ENCODE data around the gene C1QTNF1.

Gene C1QTNF1

DNA sequence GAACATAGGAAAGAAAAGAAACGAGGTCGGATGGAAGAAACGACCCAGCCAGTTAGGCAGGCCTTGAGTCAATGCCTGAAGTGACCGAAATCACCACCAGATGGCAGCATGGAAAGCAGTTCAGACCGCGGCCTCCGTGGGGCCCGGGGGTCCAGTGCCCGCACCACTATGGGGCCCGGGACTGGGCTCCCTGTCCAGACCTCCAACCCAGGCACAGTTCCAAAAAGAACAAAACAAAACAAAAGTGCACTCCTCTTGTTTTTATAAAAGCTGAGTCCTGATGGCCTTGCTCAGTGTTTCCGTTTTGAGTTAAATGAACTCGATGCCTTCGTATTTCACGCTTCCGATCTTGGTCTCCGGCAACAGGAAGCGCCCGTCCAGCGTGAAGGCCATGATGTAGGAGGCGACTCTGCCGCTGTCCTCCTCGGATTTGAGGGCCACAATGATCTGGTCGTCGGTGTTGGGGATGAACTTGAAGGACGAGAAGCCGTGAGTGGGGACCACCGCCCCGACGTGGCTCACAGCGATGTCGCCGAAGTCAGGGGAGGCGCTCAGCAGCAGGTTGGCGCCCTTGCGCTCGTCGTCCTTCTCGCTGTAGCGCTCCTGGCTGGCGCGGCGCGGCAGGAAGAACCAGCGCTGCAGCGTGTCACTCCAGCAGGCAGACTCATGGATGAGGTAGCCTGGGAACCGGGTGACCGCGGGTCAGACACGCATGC is 30.6 kb upstream of the C1QTNF1 start:
- no peak for DNase-seq

- DNase-seq = no peak
These were observed 29.8 kb upstream of the C1QTNF1 start for GRCh38 chr17:78993981-78994671.

GRCh38 chr17:78995022-78995760 is 28.8 kb upstream of the C1QTNF1 start:
- DNase-seq = no peak

DNA sequence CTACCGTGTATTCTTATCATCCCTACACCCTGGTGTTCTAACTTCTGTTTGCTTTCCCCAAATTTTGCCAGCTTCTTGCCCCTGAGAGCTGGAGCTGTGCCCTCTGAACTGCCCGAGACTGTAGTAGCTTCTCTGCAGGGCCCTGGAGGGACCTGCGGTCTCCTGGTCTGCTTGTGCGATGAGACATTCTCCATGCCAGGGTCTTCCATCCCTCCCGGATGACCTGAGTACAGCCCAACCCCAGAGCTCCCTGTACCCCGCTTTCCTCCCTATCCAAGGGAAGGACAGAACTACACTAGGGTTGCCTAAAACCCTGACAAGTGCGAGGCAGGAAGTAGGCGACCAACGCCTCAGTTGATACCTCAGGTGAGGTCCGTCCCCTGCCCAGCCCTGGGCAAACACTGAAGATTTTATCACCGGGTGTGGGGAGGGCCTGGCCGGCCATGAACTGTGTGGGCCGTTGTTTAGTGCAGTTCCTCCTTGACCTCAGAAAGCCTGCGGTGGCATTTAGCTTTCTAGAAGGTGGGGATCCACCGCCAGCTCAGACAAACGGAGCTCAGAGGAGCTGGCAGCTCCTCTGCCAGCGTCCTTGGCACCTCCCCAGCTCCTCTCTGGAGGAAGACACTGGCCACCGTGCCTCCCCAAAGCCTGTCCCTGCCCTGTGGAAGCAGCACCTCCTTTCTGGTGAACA is 28.1 kb upstream of the C1QTNF1 start:
- DNase-seq = no peak

GRCh38 chr17:78996781-78997201 is 27.2 kb upstream of the C1QTNF1 start:
- DNase-seq = no peak

- DNase-seq = no peak
These were observed 26.7 kb upstream of the C1QTNF1 start for GRCh38 chr17:78997231-78997741.

DNA sequence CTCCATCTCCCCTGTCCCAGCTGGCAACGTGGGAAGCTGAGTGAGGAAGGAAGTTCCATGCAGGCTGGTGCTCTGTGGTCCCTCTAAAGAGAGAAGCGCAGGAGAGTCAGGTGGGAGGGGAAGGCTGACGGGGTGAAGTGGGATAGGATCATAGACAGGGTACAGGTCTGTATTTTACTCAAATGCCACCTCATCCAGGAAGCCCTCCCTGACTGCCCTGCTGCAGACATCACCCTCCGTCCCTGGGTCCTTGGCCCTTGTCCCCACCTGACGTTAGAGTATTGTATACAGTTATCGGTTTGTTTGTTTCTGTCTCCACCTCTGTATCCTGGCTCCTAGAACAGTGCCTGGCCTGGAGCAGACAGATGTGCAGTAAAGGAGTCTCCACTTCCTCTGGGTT is 26.1 kb upstream of the C1QTNF1 start:
- no peak for DNase-seq

- no peak for DNase-seq
These were observed 25.5 kb upstream of the C1QTNF1 start for GRCh38 chr17:78998311-78999055.

GRCh38 chr17:78999056-78999768 is 24.8 kb upstream of the C1QTNF1 start:
- DNase-seq = no peak

DNA sequence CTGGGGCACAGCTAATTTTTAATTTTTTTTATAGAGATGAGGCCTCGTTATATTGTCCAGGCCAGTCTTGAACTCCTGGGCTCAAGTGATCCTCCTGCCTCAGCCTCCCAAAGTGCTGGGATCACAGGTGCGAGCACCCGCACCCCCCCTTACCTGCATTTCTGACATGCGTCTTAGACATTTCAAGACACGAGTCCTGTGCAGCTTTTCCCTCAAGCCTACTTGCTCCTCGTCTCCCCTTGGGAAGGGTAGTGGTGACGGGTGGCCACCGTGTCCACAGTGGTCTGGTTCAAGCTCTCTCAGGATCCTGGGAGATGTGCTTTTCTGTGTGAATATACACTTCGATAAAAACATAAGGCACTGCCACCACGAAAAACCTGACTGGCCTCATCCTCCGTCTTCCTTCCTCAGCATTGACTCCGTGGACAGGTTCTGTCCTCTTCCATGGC is 24.0 kb upstream of the C1QTNF1 start:
- DNase-seq = no peak

GRCh38 chr17:79000396-79001189 is 23.4 kb upstream of the C1QTNF1 start:
- DNase-seq = no peak

GRCh38 chr17:79001190-79002020 is 22.6 kb upstream of the C1QTNF1 start:
- no peak for DNase-seq

- DNase-seq = no peak
These were observed 21.7 kb upstream of the C1QTNF1 start for GRCh38 chr17:79002291-79002690.

DNA sequence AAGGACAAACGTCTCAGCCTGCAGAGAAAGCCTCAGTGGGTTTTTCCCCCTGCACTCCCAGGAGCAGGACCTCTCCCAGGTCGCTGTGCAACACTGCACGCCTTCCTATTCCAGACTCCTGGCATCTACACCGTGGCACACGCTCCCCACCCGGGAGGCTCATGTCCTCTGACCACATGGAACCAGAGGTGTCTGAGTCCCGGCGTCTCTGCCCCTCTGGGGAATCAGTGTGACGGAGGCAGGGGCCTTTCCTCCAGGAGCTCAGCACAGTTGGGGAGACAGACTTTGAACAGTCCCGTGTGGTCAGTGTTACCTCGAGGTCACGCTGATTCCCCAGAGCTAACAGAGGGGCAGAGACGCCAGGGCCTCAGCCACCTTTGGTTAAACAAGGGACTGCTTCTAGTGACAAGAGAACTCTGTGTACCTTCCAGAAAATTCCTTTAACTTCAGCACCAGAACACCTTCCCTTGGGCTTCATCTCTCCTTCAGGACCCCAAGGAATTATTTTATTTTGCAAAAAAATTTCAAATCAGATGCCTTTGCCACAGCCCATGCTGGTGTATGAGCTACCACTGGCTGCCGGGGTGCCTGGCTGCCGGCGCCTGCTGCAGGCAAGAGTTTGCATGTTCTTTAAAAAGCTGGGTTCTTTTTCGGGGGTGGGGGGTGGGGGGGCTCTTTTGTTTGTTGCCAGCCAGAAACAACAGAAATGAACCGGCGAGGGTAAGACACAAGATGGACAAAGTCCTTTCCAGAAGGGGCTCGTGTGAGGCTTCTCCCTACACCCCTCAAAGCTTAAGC is 21.0 kb upstream of the C1QTNF1 start:
- DNase-seq = no peak

- DNase-seq = no peak
These were observed 20.1 kb upstream of the C1QTNF1 start for GRCh38 chr17:79003661-79004411.

- DNase-seq = no peak
These were observed 18.7 kb upstream of the C1QTNF1 start for GRCh38 chr17:79005063-79005861.

GRCh38 chr17:79006046-79006445 is 17.9 kb upstream of the C1QTNF1 start:
- no peak for DNase-seq

Data from HCEC 1CT (cell line).